ENCODE results near the gene TLE1.

- TF ChIP-seq SIN3A (IDR thresholded peaks at IDR 0.05; ENCODE audit: borderline replicate concordance, insufficient read depth, low read length) (no peak), POLR2AphosphoS5 (IDR thresholded peaks at IDR 0.05; ENCODE audit: low read depth, low read length) (no peak)
These were observed 90.5 kb downstream of the TLE1 start for GRCh38 chr9:81598811-81599210.

Data from PFSK-1 (cell line).